IPS DF 6.9 (cell line): Measurements from ENCODE around the gene CTDSP1.

ENCODE experiments used
- DNase-seq: peaks from one replicate; pipeline ENCODE4 v3.0.0-alpha.2; 2013; ENCODE audit warnings: low read depth, low spot score
- H3K27ac ChIP-seq: one replicate; pipeline ENCODE4 v1.5.1; 2013; ENCODE audit warnings: low read length, control low read depth
- H3K27me3 ChIP-seq: 2 replicates; pipeline ENCODE4 v1.6.1; 2013; ENCODE audit warnings: mild to moderate bottlenecking, low read length; ENCODE audit not compliant: control insufficient read depth, insufficient read depth
- H3K36me3 ChIP-seq: 2 replicates; pipeline ENCODE4 v1.6.1; 2013; ENCODE audit warnings: low read length; ENCODE audit not compliant: control insufficient read depth, insufficient read depth
- H3K4me1 ChIP-seq: 2 replicates; pipeline ENCODE4 v1.6.1; 2013; ENCODE audit warnings: low read length; ENCODE audit not compliant: control insufficient read depth, insufficient read depth
- H3K4me3 ChIP-seq: 2 replicates; pipeline ENCODE4 v1.5.1; 2013; ENCODE audit warnings: mild to moderate bottlenecking, low read length
- H3K9me3 ChIP-seq: 2 replicates; pipeline ENCODE4 v1.6.1; 2013; ENCODE audit warnings: low read length, inconsistent platforms; ENCODE audit not compliant: control insufficient read depth, insufficient read depth
- WGBS: extraction: QIAGEN DNeasy Blood & Tissue Kit; methylation state at CpG from one replicate; pipeline ENCODE4 v1.1.7; 2013; ENCODE audit warnings: mixed read lengths, missing lambda C conversion rate; ENCODE audit not compliant: insufficient read length, insufficient coverage; 5-methylcytosine and 5-hydroxymethylcytosine counted together

Gene CTDSP1

GRCh38 chr2:218406209-218406948 is 6.7 kb downstream of the CTDSP1 start:
- H3K27ac ChIP-seq, result no peak overlapping the region
- H3K4me3 ChIP-seq, result peak overlapping the region; percentile 48; the same call in 1 of the 2 replicates
- peaks cover 11% of the 10 kb centered on the region for H3K36me3 ChIP-seq
- WGBS, result no CpG with 5 or more reads among the region's 56 CpGs
- H3K27me3 ChIP-seq, result no peaks in the 10 kb centered on the region
- peaks cover 11% of the 10 kb centered on the region for H3K4me1 ChIP-seq
- DNase-seq, result no peak
- H3K9me3 ChIP-seq, result no peaks in the 10 kb centered on the region

DNA sequence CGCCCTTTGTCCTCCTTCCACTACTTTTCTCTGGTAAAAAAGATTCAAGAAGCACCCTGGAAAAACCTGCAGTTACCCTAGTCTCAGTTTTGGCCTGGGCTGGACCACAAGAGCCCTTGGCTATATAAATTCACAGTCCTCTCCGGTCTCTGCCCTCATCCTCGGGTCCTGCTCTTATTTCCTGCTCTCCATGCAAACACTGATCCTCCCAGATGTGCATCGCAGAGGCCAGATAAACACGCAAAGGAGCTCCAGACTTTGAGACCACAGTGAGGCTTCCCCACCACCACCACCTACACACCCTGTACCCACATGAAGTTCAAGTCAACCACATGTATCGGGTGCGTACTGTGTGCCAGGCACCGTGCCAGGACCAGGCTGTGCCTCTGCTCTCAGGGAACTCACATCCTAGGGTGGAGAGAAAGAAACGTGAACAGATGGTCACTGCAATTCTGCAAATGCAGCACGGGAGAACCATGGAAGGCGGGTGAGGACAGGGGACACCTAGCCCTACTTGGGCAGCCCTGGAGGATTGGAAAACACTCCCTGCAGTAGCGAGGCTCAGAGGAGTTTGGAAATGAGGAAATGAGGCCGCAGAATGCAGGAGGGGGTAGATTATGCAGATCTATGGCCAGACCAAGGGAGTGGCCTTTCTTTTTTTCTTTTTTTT is 7.4 kb downstream of the CTDSP1 start:
- Histone ChIP-seq H3K9me3 (no peaks in the 10 kb centered on the region), H3K36me3 (peaks cover 11% of the 10 kb centered on the region), H3K4me3 (peak overlapping the region; percentile 32; the same call in 1 of the 2 replicates), H3K27ac (no peak overlapping the region), H3K4me1 (peaks cover 11% of the 10 kb centered on the region), H3K27me3 (no peaks in the 10 kb centered on the region)
- no peak for DNase-seq
- no CpG with 5 or more reads among the region's 13 CpGs for WGBS

DNA sequence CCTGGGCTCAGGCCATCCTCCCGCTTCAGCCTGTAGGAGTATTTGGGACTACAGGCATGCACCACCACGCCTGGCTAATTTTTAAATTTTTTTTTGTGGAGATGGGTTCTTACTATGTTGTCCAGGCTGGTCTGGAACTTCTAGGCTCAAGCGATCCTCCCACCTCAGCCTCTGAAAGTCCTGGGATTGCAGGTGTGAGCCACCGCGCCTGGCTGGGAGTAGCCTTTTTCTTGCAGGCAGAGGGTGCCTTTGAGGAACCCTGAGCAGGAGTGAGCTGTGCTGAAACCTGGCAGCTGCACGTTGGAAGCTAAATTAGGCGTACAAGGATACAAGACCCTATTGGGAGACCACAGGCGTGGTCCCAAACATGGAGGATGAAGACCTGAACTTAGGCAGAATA is 8.0 kb downstream of the CTDSP1 start:
- no peak overlapping the region for H3K27ac ChIP-seq
- H3K4me3 ChIP-seq, result no peak overlapping the region
- H3K9me3 ChIP-seq, result no peaks in the 10 kb centered on the region
- no peak for DNase-seq
- H3K4me1 ChIP-seq, result peaks cover 11% of the 10 kb centered on the region
- H3K36me3 ChIP-seq, result peaks cover 5% of the 10 kb centered on the region
- WGBS, result no CpG with 5 or more reads among the region's 8 CpGs
- no peaks in the 10 kb centered on the region for H3K27me3 ChIP-seq

DNA sequence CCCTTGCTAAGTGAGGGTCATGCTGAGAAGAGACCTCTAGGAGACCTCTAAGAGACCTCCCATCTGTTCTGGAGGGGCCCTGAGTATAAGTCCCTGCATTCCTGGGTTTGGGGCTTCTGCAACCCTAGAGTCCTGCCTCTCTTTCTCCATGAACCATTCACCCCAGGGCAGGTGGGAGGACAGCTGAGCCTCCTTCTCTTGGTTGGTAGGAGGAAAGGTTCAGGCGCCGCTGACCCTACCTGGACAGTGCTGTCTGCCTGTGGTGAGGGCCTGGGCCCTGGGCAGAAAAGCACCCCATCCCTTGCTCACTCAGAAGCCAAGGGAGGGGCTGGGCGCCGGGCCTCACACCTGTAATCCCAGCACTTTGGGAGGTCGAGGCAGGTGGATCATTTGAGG is 18.7 kb downstream of the CTDSP1 start:
- Histone ChIP-seq H3K27ac (no peak overlapping the region), H3K36me3 (no peaks in the 10 kb centered on the region), H3K9me3 (no peaks in the 10 kb centered on the region), H3K27me3 (no peaks in the 10 kb centered on the region), H3K4me3 (no peak overlapping the region), H3K4me1 (peaks cover 4% of the 10 kb centered on the region; the same call in 1 of the 2 replicates)
- WGBS, result no CpG with 5 or more reads among the region's 5 CpGs
- no peak for DNase-seq

- no peaks in the 10 kb centered on the region for H3K9me3 ChIP-seq
- H3K4me3 ChIP-seq, result no peak within 1 kb of the TSS
- no peak for DNase-seq
- H3K36me3 ChIP-seq, result no peaks in the 10 kb centered on the region
- WGBS, result no CpG with 5 or more reads among the region's 9 CpGs
- peaks cover 4% of the 10 kb centered on the region; the same call in 1 of the 2 replicates for H3K4me1 ChIP-seq
- H3K27me3 ChIP-seq, result no peaks in the 10 kb centered on the region
- H3K27ac ChIP-seq, result no peak within 1 kb of the TSS
Measured at GRCh38 chr2:218418717-218419458, 19.2 kb downstream of the CTDSP1 start, which contains the start of gene VIL1. Gene VIL1 (plus strand): TSS chr2:218419123. CDS start chr2:218423779, 4,656 bp downstream.

- no peaks in the 10 kb centered on the region for H3K9me3 ChIP-seq
- no peaks in the 10 kb centered on the region for H3K27me3 ChIP-seq
- DNase-seq, result no peak
- peaks cover 4% of the 10 kb centered on the region; the same call in 1 of the 2 replicates for H3K4me1 ChIP-seq
- H3K27ac ChIP-seq, result no peak overlapping the region
- WGBS, result no CpG with 5 or more reads among the region's 7 CpGs
- no peaks in the 10 kb centered on the region for H3K36me3 ChIP-seq
- no peak overlapping the region for H3K4me3 ChIP-seq
Measured at GRCh38 chr2:218419630-218420216, 20.1 kb downstream of the CTDSP1 start.

- H3K27me3 ChIP-seq, result no peaks in the 10 kb centered on the region
- no peak for DNase-seq
- H3K36me3 ChIP-seq, result no peaks in the 10 kb centered on the region
- no CpG with 5 or more reads among the region's 2 CpGs for WGBS
- H3K9me3 ChIP-seq, result no peaks in the 10 kb centered on the region
- H3K4me1 ChIP-seq, result peaks cover 4% of the 10 kb centered on the region; the same call in 1 of the 2 replicates
- no peak overlapping the region for H3K27ac ChIP-seq
- H3K4me3 ChIP-seq, result no peak overlapping the region
Measured at GRCh38 chr2:218421027-218421426, 21.4 kb downstream of the CTDSP1 start.

GRCh38 chr2:218422403-218423086 is 22.9 kb downstream of the CTDSP1 start:
- peaks cover 4% of the 10 kb centered on the region; the same call in 1 of the 2 replicates for H3K4me1 ChIP-seq
- H3K36me3 ChIP-seq, result no peaks in the 10 kb centered on the region
- no peak overlapping the region for H3K4me3 ChIP-seq
- H3K27ac ChIP-seq, result no peak overlapping the region
- WGBS, result no CpG with 5 or more reads among the region's 9 CpGs
- H3K27me3 ChIP-seq, result no peaks in the 10 kb centered on the region
- no peak for DNase-seq
- no peaks in the 10 kb centered on the region for H3K9me3 ChIP-seq

GRCh38 chr2:218423584-218423983 is 23.9 kb downstream of the CTDSP1 start:
- no peak overlapping the region for H3K27ac ChIP-seq

More at GRCh38 chr2:218423584-218423983, 23.9 kb downstream of the CTDSP1 start:
- H3K4me1 ChIP-seq, result peaks cover 6% of the 10 kb centered on the region; the same call in 1 of the 2 replicates
- H3K9me3 ChIP-seq, result no peaks in the 10 kb centered on the region
- no CpG with 5 or more reads among the region's 9 CpGs for WGBS
- no peaks in the 10 kb centered on the region for H3K36me3 ChIP-seq
- no peaks in the 10 kb centered on the region for H3K27me3 ChIP-seq
- DNase-seq, result no peak
- H3K4me3 ChIP-seq, result no peak overlapping the region
